Trophoblast cell (in vitro differentiated cells and primary cell): ENCODE measurements around the gene GOT2.

ENCODE experiments used
- DNase-seq, 2 donors: peaks; one replicate each; pipeline ENCODE4 v3.0.0-alpha.2; 2016
- H2AFZ ChIP-seq: 2 replicates; pipeline ENCODE4 v1.6.1; 2013; ENCODE audit warnings: low read length, moderate library complexity, mild to moderate bottlenecking; ENCODE audit not compliant: insufficient read depth, poor library complexity
- H2AK5ac ChIP-seq: 2 replicates; pipeline ENCODE4 v1.6.1; 2013; ENCODE audit warnings: mild to moderate bottlenecking, low read length
- H2BK120ac ChIP-seq: 2 replicates; pipeline ENCODE4 v1.6.1; 2013; ENCODE audit warnings: low read length, mild to moderate bottlenecking, moderate library complexity; ENCODE audit not compliant: insufficient read depth, poor library complexity
- H2BK12ac ChIP-seq: 2 replicates; pipeline ENCODE4 v1.6.1; 2013; ENCODE audit warnings: mild to moderate bottlenecking, low read length, moderate library complexity
- H2BK5ac ChIP-seq: 2 replicates; pipeline ENCODE4 v1.6.1; 2013; ENCODE audit warnings: low read length, low read depth, moderate library complexity, mild to moderate bottlenecking; ENCODE audit not compliant: poor library complexity
- H3K14ac ChIP-seq: 2 replicates; pipeline ENCODE4 v1.6.1; 2013; ENCODE audit warnings: mild to moderate bottlenecking, low read length
- H3K18ac ChIP-seq: 2 replicates; pipeline ENCODE4 v1.6.1; 2013; ENCODE audit warnings: mild to moderate bottlenecking, low read length
- H3K23ac ChIP-seq: 2 replicates; pipeline ENCODE4 v1.6.1; 2013; ENCODE audit warnings: low read length
- H3K27ac ChIP-seq: 2 replicates; pipeline ENCODE4 v1.5.1; 2013; ENCODE audit warnings: low read depth, mild to moderate bottlenecking, inconsistent platforms, low read length, moderate library complexity
- H3K27me3 ChIP-seq: 2 replicates; pipeline ENCODE4 v1.6.1; 2013; ENCODE audit warnings: inconsistent platforms, mild to moderate bottlenecking, low read length, moderate library complexity; ENCODE audit not compliant: insufficient read depth
- H3K36me3 ChIP-seq, 2 experiments: 1 replicate in 1 of 2; 2 replicates in 1 of 2; pipeline ENCODE4 v1.6.1; 2013; ENCODE audit warnings: low read length in 2 of 2, mild to moderate bottlenecking in 2 of 2, moderate library complexity in 1 of 2; ENCODE audit not compliant: insufficient read depth in 2 of 2, control insufficient read depth in 1 of 2
- H3K4ac ChIP-seq: 2 replicates; pipeline ENCODE4 v1.6.1; 2013; ENCODE audit warnings: low read depth, mild to moderate bottlenecking, low read length, moderate library complexity
- H3K4me1 ChIP-seq, 2 experiments: 1 replicate in 1 of 2; 2 replicates in 1 of 2; pipeline ENCODE4 v1.6.1; 2013; ENCODE audit warnings: low read length in 2 of 2, mild to moderate bottlenecking in 2 of 2, moderate library complexity in 1 of 2; ENCODE audit not compliant: insufficient read depth in 2 of 2, control insufficient read depth in 1 of 2
- H3K4me2 ChIP-seq: 2 replicates; pipeline ENCODE4 v1.6.1; 2013; ENCODE audit warnings: inconsistent platforms, mild to moderate bottlenecking, low read length, moderate library complexity
- H3K4me3 ChIP-seq: 2 replicates; pipeline ENCODE4 v1.5.1; 2013; ENCODE audit warnings: mild to moderate bottlenecking, low read depth, low read length, inconsistent platforms
- H3K79me1 ChIP-seq: one replicate; pipeline ENCODE4 v1.6.1; 2013; ENCODE audit warnings: low read length
- H3K79me2 ChIP-seq: 2 replicates; pipeline ENCODE4 v1.6.1; 2013; ENCODE audit warnings: low read length, mild to moderate bottlenecking; ENCODE audit not compliant: control insufficient read depth, insufficient read depth, poor library complexity
- H3K9ac ChIP-seq: 2 replicates; pipeline ENCODE4 v1.6.1; 2013; ENCODE audit warnings: mild to moderate bottlenecking, low read length
- H3K9me3 ChIP-seq: 2 replicates; pipeline ENCODE4 v1.6.1; 2013; ENCODE audit warnings: low read depth, mild to moderate bottlenecking, control low read depth, inconsistent platforms, low read length; ENCODE audit not compliant: insufficient read depth
- H4K12ac ChIP-seq: 2 replicates; pipeline ENCODE4 v1.6.1; 2013; ENCODE audit warnings: low read depth, mild to moderate bottlenecking, low read length, moderate library complexity
- H4K8ac ChIP-seq: 2 replicates; pipeline ENCODE4 v1.6.1; 2013; ENCODE audit warnings: low read depth, mild to moderate bottlenecking, low read length, moderate library complexity
- H4K91ac ChIP-seq: one replicate; pipeline ENCODE4 v1.6.1; 2013; ENCODE audit warnings: low read depth, mild to moderate bottlenecking, low read length, moderate library complexity
- WGBS: extraction: QIAGEN DNeasy Blood & Tissue Kit; methylation state at CpG from one replicate; pipeline ENCODE4 v1.1.7; 2013; ENCODE audit warnings: missing lambda C conversion rate; ENCODE audit not compliant: insufficient read length, insufficient coverage; ENCODE audit errors: extremely low coverage; 5-methylcytosine and 5-hydroxymethylcytosine counted together

The GOT2 gene

GRCh38 chr16:58685084-58685449 lies 49.0 kb downstream of the GOT2 start:
- Histone ChIP-seq H3K36me3 (peaks cover 0 to 5% of the 10 kb centered on the region in 2 experiments), H3K23ac (no peak overlapping the region), H2AK5ac (no peak overlapping the region), H3K79me2 (peaks cover 7% of the 10 kb centered on the region), H3K27me3 (no peaks in the 10 kb centered on the region), H3K4me2 (peak overlapping the region; percentile 81), H4K12ac (no peak overlapping the region), H3K79me1 (peaks cover 6% of the 10 kb centered on the region), H3K9me3 (no peaks in the 10 kb centered on the region), H2BK5ac (no peak overlapping the region), H3K27ac (no peak overlapping the region), H3K18ac (no peak overlapping the region), H3K4me3 (no peak overlapping the region), H2BK12ac (no peak overlapping the region), H3K14ac (no peak overlapping the region), H3K9ac (no peak overlapping the region), H2BK120ac (no peak overlapping the region), H3K4me1 (peaks cover 9 to 14% of the 10 kb centered on the region in 2 experiments), H2AFZ (peak overlapping the region; percentile 19), H3K4ac (no peak overlapping the region), H4K91ac (no peak overlapping the region), H4K8ac (peak overlapping the region; percentile 89)
- no CpG with 5 or more reads among the region's 6 CpGs for WGBS
- no peak for DNase-seq

GRCh38 chr16:58684354-58685083 lies 49.6 kb downstream of the GOT2 start, which contains the start of gene SLC38A7:
TSS of gene SLC38A7 (minus strand) at chr16:58684770. CDS start at chr16:58680126, 4,644 bp downstream.
- no peak within 1 kb of the TSS for H3K27ac ChIP-seq
- no peaks in the 10 kb centered on the region for H3K27me3 ChIP-seq
- H3K14ac ChIP-seq = peak within 1 kb of the TSS; percentile 83
- H2AFZ ChIP-seq = peak within 1 kb of the TSS; percentile 78
- peaks cover 5 to 10% of the 10 kb centered on the region in 2 experiments for H3K36me3 ChIP-seq
- WGBS = no CpG with 5 or more reads among the region's 41 CpGs
- H2BK120ac ChIP-seq = peak within 1 kb of the TSS; percentile 50
- H2BK5ac ChIP-seq = peak within 1 kb of the TSS; percentile 62
- peak within 1 kb of the TSS; percentile 76 for H3K4ac ChIP-seq
- H4K12ac ChIP-seq = peak within 1 kb of the TSS; percentile 82
- H4K91ac ChIP-seq = peak within 1 kb of the TSS; percentile 80
- peak within 1 kb of the TSS; percentile 81 for H3K4me2 ChIP-seq
- peak within 1 kb of the TSS; percentile 86 for H3K9ac ChIP-seq
- DNase-seq = peak; percentile 65 to 83
- peak within 1 kb of the TSS; percentile 21 for H2AK5ac ChIP-seq
- peak within 1 kb of the TSS; percentile 89 for H4K8ac ChIP-seq
- peak within 1 kb of the TSS; percentile 91 for H3K4me3 ChIP-seq
- peaks cover 6% of the 10 kb centered on the region for H3K79me1 ChIP-seq
- H2BK12ac ChIP-seq = no peak within 1 kb of the TSS
- H3K23ac ChIP-seq = no peak within 1 kb of the TSS
- peaks cover 7% of the 10 kb centered on the region for H3K79me2 ChIP-seq
- no peaks in the 10 kb centered on the region for H3K9me3 ChIP-seq
- H3K18ac ChIP-seq = peak within 1 kb of the TSS; percentile 62
- H3K4me1 ChIP-seq = peaks cover 9 to 14% of the 10 kb centered on the region in 2 experiments

- Histone ChIP-seq H3K4me1 (peaks cover 9 to 14% of the 10 kb centered on the region in 2 experiments), H3K4me3 (peak overlapping the region; percentile 91), H2BK12ac (no peak overlapping the region), H2AFZ (peak overlapping the region; percentile 78), H3K79me2 (peaks cover 7% of the 10 kb centered on the region), H3K4me2 (peak overlapping the region; percentile 81), H3K27ac (no peak overlapping the region), H3K14ac (peak overlapping the region; percentile 83), H2BK5ac (peak overlapping the region; percentile 62), H3K79me1 (peaks cover 6% of the 10 kb centered on the region), H3K9ac (peak overlapping the region; percentile 86), H3K23ac (no peak overlapping the region), H3K18ac (peak overlapping the region; percentile 62), H4K91ac (peak overlapping the region; percentile 80), H3K9me3 (no peaks in the 10 kb centered on the region), H3K27me3 (no peaks in the 10 kb centered on the region), H4K8ac (peak overlapping the region; percentile 89), H3K4ac (peak overlapping the region; percentile 76), H3K36me3 (peaks cover 5 to 10% of the 10 kb centered on the region in 2 experiments), H4K12ac (peak overlapping the region; percentile 82), H2AK5ac (peak overlapping the region; percentile 21), H2BK120ac (no peak overlapping the region)
- no CpG with 5 or more reads among the region's 3 CpGs for WGBS
- no peak for DNase-seq
These were observed 50.1 kb downstream of the GOT2 start for GRCh38 chr16:58684001-58684353.

- Histone ChIP-seq H4K91ac (no peak overlapping the region), H2AK5ac (no peak overlapping the region), H3K79me2 (peaks cover 7% of the 10 kb centered on the region), H3K27me3 (no peaks in the 10 kb centered on the region), H3K4me1 (peaks cover 7 to 13% of the 10 kb centered on the region in 2 experiments), H3K4ac (no peak overlapping the region), H2AFZ (no peak overlapping the region), H3K4me3 (no peak overlapping the region), H3K23ac (no peak overlapping the region), H3K9ac (no peak overlapping the region), H3K14ac (no peak overlapping the region), H3K9me3 (peaks cover 1% of the 10 kb centered on the region), H2BK5ac (no peak overlapping the region), H4K8ac (no peak overlapping the region), H2BK120ac (no peak overlapping the region), H3K79me1 (peaks cover 6% of the 10 kb centered on the region), H3K18ac (no peak overlapping the region), H3K4me2 (no peak overlapping the region), H2BK12ac (no peak overlapping the region), H3K27ac (no peak overlapping the region), H4K12ac (no peak overlapping the region), H3K36me3 (peaks cover 35 to 42% of the 10 kb centered on the region in 2 experiments)
- no CpG with 5 or more reads among the region's 16 CpGs for WGBS
- no peak for DNase-seq
These were observed 54.4 kb downstream of the GOT2 start for GRCh38 chr16:58679763-58680162.
